HG02981 (cell line): ENCODE results near the gene ACOT7.
A peak's percentile ranks its signal among the peaks of the same experiment; 100 is the strongest.

ENCODE experiments used
- ATAC-seq: cut with Tn5 transposase; IDR thresholded peaks from one replicate; pipeline ENCODE4 v1.9.1; 2021; ENCODE audit warnings: mild to moderate bottlenecking, moderate library complexity; ENCODE audit not compliant: unreplicated experiment

The ACOT7 gene

GRCh38 chr1:6256645-6257044 lies 136.9 kb downstream of the ACOT7 start:
- ATAC-seq, result no peak

- no peak for ATAC-seq
Observed at GRCh38 chr1:6254691-6255090, 138.9 kb downstream of the ACOT7 start.

- no peak for ATAC-seq
Observed at GRCh38 chr1:6253380-6253779, 140.2 kb downstream of the ACOT7 start.

- ATAC-seq, result no peak
Observed at GRCh38 chr1:6252374-6252710, 141.2 kb downstream of the ACOT7 start.

- ATAC-seq, result no peak
Observed at GRCh38 chr1:6251681-6252373, 141.7 kb downstream of the ACOT7 start.

GRCh38 chr1:6251233-6251632 lies 142.3 kb downstream of the ACOT7 start:
- no peak for ATAC-seq

- ATAC-seq, result no peak
Observed at GRCh38 chr1:6249739-6250689, 143.6 kb downstream of the ACOT7 start.

- no peak for ATAC-seq
Observed at GRCh38 chr1:6248932-6249738, 144.4 kb downstream of the ACOT7 start.

- no peak for ATAC-seq
Observed at GRCh38 chr1:6248161-6248776, 145.3 kb downstream of the ACOT7 start.

- no peak for ATAC-seq
Observed at GRCh38 chr1:6247651-6248050, 145.9 kb downstream of the ACOT7 start.

- no peak for ATAC-seq
Observed at GRCh38 chr1:6246497-6247467, 146.8 kb downstream of the ACOT7 start.

GRCh38 chr1:6245869-6246496 lies 147.6 kb downstream of the ACOT7 start:
- no peak for ATAC-seq

- peak; percentile 48 for ATAC-seq
Observed at GRCh38 chr1:6245086-6245868, 148.3 kb downstream of the ACOT7 start.

- no peak for ATAC-seq
Observed at GRCh38 chr1:6244401-6245049, 149.0 kb downstream of the ACOT7 start.

- no peak for ATAC-seq
Observed at GRCh38 chr1:6243993-6244392, 149.6 kb downstream of the ACOT7 start, which contains the start of gene HES3. HES3 (plus strand) TSS chr1:6244179; CDS start chr1:6244366, 187 bp downstream.

- ATAC-seq, result no peak
Observed at GRCh38 chr1:6243053-6243834, 150.3 kb downstream of the ACOT7 start.
